GM18858 (cell line): ENCODE results near the gene PGM1.

Experiments
- ATAC-seq: cut with Tn5 transposase; IDR thresholded peaks from one replicate; pipeline ENCODE4 v1.9.1; 2021; ENCODE audit not compliant: unreplicated experiment

The PGM1 gene

GRCh38 chr1:63691701-63692425, 98.7 kb downstream of the PGM1 start:
- peak; percentile 63 for ATAC-seq

DNA sequence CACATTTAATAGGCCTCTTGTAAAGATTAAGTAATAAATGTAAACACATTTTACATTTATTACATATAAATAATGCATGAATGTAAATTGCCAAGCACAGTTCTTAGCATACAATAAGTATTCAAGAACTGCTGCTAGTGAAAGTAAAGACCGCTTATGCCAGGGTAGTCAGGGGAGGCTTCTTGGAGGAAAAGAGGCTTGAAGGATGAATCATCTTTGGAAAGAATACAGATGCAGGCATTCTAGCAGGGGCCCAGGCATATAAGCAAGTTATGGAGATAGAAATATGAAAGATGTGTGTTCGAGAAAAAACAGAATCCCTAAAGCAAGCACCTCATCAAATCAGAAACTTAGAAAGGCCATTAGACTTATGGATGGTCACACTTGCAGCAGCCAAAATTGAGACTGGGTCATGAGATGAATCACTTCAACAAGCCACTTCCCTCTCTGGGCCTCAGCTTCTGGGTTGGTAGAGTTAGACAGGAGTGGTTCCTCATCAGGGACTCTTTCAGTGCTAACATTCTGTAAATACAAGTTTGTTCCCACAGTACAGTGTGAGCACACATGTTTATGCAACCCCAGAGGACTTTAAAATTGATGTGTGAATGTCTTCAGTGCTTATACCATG, 100.8 kb downstream of the PGM1 start:
- ATAC-seq = peak; percentile 82

DNA sequence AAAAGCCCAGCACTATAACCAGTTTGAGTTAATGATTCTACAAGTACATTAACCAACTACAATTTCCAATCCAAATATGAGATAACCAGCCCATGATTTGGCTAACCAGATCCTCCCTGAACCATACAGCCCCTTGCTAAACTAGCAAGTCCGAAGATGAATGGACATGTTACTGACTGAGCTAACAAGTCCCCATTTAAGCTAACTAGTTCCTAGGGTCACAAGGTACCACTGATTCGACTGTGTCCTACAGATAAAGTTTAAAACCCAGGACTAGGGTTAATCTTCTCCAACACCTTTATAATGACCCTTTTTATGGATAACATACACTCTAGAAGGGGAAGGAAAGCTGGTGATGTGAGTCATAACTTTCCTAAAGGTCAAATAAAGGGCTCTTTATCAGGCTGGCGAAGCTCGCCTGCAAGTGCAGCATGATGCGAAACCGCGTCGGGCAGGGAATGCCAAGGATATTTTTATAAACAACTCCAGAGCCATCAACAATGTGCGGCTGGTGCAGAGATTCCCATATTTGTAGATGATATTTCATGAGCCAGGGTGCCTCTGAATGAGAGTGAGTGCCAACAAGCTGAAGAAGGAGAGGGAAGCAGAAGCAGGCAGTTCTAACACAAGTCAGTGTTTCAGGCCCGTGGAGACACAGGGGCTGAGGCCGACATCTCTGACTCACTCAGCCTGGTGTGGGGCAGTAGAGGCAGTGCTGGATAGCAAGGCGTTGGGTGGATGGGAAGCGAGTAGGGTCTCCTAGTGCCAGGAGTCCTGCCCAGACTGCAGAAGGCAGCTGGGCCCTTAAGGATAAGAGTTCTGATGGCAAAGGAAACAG, 105.0 kb downstream of the PGM1 start:
- no peak for ATAC-seq

GRCh38 chr1:63701187-63701586, 108.0 kb downstream of the PGM1 start:
- no peak for ATAC-seq

DNA sequence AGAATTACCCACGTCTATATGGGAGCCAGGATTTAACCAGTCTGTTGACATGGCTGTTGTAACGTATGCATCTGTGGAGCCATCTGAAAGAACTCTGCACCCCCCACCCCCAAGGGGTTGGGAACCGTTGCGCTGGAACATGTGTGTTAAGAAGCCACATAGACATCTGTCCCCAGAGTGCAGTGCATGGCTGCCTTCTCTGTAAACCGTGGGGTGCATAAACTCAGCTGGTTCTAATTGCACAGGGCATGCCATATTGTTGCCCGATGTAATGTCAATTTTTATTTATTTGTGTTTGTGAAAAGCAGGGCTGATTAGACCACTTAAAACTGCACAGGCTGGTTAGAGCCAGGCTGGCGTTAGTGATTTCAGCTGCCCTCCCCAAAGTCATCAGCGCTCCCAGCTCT, 110.5 kb downstream of the PGM1 start:
- no peak for ATAC-seq

GRCh38 chr1:63704443-63704842, 111.2 kb downstream of the PGM1 start:
- ATAC-seq = no peak

DNA sequence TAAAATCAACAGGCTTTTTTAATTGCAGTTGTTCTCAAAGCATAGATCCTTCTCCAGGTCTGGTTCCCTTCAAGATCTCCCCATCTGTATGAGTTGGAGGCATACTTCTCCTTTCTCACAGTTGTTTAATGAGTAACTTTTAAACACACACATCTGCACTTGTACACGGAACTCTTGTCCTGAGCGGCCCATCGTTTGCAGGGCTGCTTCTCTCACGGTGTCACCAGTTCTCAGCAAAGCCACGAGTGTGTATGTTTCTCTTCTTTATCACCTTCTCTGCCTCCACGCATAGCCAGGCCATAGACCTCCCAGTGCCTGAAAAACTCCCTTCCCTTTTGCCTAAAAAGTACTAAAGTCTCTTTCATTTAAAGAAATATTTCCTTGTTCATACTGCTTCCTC, 111.9 kb downstream of the PGM1 start:
- no peak for ATAC-seq

DNA sequence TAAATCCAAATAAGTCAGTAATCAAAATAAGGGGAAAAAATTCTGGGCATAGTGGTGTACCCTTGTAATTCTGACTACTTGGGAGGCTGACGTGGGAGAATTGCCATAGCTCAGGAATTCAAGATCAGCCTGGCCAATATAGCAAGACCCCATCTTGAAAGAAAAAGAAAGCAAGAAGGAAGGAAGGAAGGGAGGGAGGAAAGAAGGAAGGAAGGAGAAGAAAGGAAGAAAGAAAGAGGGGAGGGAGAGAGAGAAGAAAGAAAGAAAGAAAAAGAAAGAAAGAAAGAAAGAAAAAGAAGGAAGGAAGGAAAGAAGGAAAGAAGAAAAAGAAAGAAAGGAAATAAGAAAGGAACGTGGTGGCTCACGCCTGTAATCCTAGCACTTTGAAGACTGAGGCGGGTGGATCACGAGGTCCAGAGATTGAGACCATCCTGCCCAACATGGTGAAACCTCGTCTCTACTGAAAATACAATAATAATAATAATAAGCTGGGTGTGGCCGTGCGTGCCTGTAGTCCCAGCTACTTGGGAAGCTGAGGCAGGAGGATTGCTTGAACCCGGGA, 116.1 kb downstream of the PGM1 start:
- ATAC-seq = no peak
